ENCODE measurements around the gene PHF21A. TPM values are rescaled to one million over a fixed set of nuclear protein-coding genes. Genes with fewer than 3 reads are reported as not detected.
A peak's percentile ranks its signal among the peaks of the same experiment; 100 is the strongest.

The PHF21A gene
- total RNA-seq, 8 experiments from 2014 or later: 10.5 to 40.2 (median 28.6) TPM

DNA sequence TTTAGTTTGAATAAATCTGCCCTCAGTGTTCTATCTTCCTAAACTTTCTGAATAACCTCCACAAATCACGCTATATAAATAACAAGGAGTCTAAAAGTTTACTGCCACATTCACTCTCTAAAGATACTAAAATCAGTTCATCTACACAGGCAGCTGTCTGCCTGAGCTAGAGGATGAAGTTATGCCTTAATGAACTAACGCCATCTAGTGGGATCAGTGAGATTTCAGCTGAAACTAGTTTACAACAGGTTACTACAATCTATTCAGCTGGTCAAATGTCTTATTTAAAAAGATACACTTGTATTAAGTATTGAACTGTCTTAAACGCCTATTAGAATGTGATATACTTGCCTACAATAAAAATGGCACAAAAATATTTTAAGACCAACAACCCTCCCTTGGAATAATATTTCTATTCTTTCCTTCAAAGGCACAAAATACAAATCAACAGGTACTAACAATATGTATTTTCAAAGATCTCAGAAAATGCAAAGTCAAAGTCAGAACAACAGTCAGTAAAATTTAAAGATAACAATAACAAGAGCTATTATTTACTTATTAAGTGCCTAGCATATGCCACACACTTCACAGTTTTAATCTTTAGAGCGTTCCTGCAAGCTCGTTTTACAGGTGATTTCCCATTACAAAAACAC, 114.7 kb downstream of the PHF21A start:
- peaks cover 11 to 17% of the 10 kb centered on the region in 2 donors for H3K4me1 ChIP-seq (replicated peaks in 1 of 2)
- ATAC-seq (replicated peaks in 6 of 8): peak; percentile 67 to 90 (median 86)
- H3K4me3 ChIP-seq: no peak overlapping the region
- H3K27ac ChIP-seq: no peak overlapping the region
- WGBS, 10 experiments: 0 to 50% (median 28%) methylated on average over 2 to 5 of the region's 5 CpGs
- in situ Hi-C loops (cut with MboI; ENCODE audit: low pct_unique_long_range_greater_than_20kb in 2 of 9, low sequenced_read_pairs in 9 of 9, unreplicated experiment in 9 of 9): no loop called here

DNA sequence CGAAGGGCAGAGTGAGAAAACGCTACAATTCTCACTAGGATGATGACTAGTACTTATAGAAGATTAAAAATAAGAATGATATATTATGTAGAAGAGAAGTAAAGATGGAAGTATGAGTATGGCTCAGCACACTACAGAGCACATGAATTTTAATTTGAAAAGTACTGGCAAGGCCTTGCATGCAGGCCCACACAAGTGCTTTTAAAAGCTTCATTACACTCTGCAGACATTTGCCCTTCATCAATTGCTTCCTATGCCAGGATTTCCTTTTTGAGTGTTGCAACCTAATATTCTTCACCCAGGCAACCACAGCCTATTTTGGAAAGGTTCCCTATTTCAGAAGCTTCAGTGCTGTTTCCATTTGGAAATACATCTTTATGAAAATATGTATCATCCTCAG, 117.7 kb downstream of the PHF21A start:
- in situ Hi-C loops (cut with MboI; ENCODE audit: low pct_unique_long_range_greater_than_20kb in 2 of 9, low sequenced_read_pairs in 9 of 9, unreplicated experiment in 9 of 9): no loop called here
- WGBS, 10 experiments: 33 to 92% (median 63%) methylated on average over 1 to 2 of the region's 2 CpGs
- H3K4me1 ChIP-seq (replicated peaks in 1 of 2): peaks cover 5 to 15% of the 10 kb centered on the region in 2 donors
- ATAC-seq (replicated peaks in 6 of 8): peak in 4 of 8 experiments; percentile 25 to 77 (median 68)
- H3K27ac ChIP-seq: no peak overlapping the region
- H3K4me3 ChIP-seq: no peak overlapping the region

DNA sequence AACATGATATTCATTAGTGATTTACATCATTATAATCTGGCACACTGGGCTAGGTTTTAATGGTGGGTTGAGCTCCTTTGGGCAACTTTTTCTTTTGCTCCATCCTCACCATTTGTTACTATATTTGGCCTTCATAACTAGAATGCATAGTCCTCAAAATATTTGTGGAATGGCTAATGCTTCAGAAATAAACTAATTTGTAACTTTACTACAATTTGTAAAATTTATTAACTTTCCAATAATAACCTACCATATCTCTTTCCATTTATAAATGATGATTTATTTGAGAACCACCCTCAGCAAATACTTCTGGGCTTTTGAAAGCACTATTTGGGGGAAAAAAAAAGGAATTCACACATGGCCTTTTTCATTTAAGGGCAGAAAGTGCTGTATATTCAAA, 119.1 kb downstream of the PHF21A start:
- ATAC-seq (replicated peaks in 6 of 8): no peak
- Histone ChIP-seq H3K4me3 (no peak overlapping the region), H3K27ac (no peak overlapping the region), H3K4me1 (replicated peaks in 1 of 2) (peaks cover 10 to 22% of the 10 kb centered on the region in 2 donors)
- in situ Hi-C loops (cut with MboI; ENCODE audit: low pct_unique_long_range_greater_than_20kb in 2 of 9, low sequenced_read_pairs in 9 of 9, unreplicated experiment in 9 of 9): no loop called here

DNA sequence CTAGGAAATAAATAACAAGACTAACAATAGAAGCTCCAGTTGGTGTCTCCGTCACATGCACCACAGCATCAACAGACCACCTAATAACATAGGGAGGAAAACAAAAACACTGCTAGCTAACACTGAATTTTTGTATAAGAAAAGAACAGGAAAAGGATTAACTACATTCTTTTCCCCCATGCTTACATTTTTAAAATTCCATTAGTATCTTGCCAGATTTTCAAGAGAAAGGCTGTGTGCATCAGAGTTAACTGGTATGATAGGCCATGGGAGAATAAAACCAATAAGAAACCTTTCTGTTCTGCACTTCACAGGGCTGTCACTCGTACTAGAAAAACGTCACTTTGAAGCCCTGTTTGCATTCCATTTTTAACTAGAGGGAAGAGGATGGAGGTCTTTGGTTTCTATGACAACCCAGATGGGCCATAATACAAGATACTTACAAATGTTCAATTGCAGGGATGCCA, 119.8 kb downstream of the PHF21A start:
- 33 to 100% (median 62%) methylated on average over 1 to 3 of the region's 3 CpGs; no CpG with 5 or more reads in 1 of the 10 experiments for WGBS, 10 experiments
- in situ Hi-C loops (cut with MboI; ENCODE audit: low pct_unique_long_range_greater_than_20kb in 2 of 9, low sequenced_read_pairs in 9 of 9, unreplicated experiment in 9 of 9): no loop called here
- Histone ChIP-seq H3K27ac (no peak overlapping the region), H3K4me3 (no peak overlapping the region), H3K4me1 (replicated peaks in 1 of 2) (peaks cover 10 to 25% of the 10 kb centered on the region in 2 donors)
- ATAC-seq (replicated peaks in 6 of 8): peak in 1 of 8 experiments; percentile 19

DNA sequence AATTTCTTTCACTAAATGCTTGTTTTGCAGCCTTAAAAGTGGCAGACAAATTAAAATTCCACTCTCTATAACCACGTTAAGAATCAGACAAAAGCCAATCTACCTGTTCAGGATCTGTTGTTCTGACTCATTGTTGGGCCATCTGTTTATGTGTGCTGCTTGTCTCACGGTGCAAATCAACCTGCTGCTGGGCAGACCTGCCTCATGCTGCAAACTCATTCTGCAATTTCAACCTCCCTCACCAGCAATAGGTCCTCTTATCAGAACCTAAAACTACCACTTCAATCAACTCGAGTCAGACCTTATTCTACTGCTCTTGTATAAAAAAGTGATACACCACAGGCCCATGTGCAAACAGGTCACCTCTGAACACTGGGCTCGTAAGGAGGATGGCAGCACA, 123.7 kb downstream of the PHF21A start:
- in situ Hi-C loops (cut with MboI; ENCODE audit: low pct_unique_long_range_greater_than_20kb in 2 of 9, low sequenced_read_pairs in 9 of 9, unreplicated experiment in 9 of 9): no loop called here
- WGBS, 10 experiments: 0 to 83% (median 51%) methylated on average over 1 to 4 of the region's 4 CpGs
- H3K4me3 ChIP-seq: no peak overlapping the region
- no peak overlapping the region for H3K27ac ChIP-seq
- ATAC-seq (replicated peaks in 6 of 8): no peak
- H3K4me1 ChIP-seq (replicated peaks in 1 of 2): peaks cover 38 to 45% of the 10 kb centered on the region in 2 donors

DNA sequence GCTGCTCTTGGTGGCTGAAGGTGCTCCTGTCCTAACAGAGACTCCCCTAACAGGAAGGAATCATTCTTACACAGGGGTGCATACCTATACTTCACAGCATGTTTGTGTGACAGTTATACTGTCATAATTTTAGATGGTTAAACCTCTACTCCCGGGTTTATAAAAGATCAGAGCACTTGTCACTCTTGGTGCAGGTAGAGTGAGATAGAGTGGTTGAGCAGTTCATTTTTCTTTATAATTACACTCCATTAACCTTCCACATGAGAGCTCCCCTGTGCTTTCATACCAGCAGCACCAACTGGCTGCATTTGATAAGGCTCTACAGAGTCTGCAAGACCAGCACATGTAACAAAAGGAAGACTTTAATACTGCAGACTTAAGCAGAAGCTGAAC, 125.9 kb downstream of the PHF21A start:
- Histone ChIP-seq H3K4me3 (no peak overlapping the region), H3K4me1 (replicated peaks in 1 of 2) (peaks cover 45% of the 10 kb centered on the region in 2 donors), H3K27ac (peak overlapping the region; percentile 52 to 67)
- ATAC-seq (replicated peaks in 6 of 8): peak in 3 of 8 experiments; percentile 14 to 35 (median 30)
- WGBS, 10 experiments: 27 to 67% (median 48%) methylated on average over 1 of the region's 1 CpG; no CpG with 5 or more reads in 6 of the 10 experiments
- in situ Hi-C loops (cut with MboI; ENCODE audit: low pct_unique_long_range_greater_than_20kb in 2 of 9, low sequenced_read_pairs in 9 of 9, unreplicated experiment in 9 of 9): no loop called here

DNA sequence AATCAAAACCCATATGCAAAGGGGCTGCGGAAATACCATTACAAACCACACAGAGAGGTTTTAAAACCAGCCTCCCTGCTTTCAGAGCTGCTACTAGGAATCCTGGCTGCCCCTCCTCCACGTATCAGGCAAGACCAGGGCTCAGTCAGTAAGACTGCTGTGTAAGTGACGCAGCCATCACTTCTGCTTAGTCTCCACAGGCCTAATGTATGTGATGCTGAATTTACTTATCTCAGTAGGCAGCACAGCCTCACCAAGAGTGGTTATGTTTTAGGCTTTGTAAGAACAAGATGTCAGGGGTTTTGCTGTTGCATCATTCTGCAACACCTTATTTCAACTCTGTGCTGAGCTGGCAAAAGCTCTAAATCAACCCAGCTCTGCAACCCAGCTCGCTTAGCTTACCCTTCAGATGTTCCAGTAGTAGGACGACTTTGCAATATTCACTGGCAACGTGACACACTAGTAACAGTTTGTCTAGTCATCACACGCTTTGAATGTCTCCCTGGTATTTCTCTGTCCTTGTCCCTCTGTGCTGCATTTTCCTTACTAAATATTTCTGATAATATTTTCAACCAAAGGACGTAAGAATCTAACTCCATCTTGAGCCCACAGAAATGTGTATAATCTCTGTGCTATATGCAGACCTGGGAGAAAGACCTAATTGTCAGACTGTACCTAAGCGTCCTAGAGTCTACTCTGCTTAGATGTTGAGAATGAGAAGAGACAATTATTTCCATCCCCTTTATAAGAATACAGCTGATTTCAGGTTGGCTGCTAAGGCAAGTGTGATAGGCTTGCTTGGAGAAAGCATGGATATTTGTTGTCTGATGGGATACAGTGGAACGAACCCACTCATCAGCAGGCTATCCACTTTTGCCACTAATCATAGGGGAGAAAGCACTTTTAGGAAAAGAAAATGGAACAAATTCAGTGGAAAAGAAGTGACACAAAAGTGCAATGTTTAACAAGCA, 126.6 kb downstream of the PHF21A start:
- peaks cover 45% of the 10 kb centered on the region in 2 donors for H3K4me1 ChIP-seq (replicated peaks in 1 of 2)
- ATAC-seq (replicated peaks in 6 of 8): peak; percentile 31 to 96 (median 90)
- H3K27ac ChIP-seq: peak overlapping the region; percentile 52 to 67
- WGBS, 10 experiments: 7 to 91% (median 61%) methylated on average over 2 to 9 of the region's 10 CpGs
- H3K4me3 ChIP-seq: no peak overlapping the region
- in situ Hi-C loops (cut with MboI; ENCODE audit: low pct_unique_long_range_greater_than_20kb in 2 of 9, low sequenced_read_pairs in 9 of 9, unreplicated experiment in 9 of 9): no loop called here

DNA sequence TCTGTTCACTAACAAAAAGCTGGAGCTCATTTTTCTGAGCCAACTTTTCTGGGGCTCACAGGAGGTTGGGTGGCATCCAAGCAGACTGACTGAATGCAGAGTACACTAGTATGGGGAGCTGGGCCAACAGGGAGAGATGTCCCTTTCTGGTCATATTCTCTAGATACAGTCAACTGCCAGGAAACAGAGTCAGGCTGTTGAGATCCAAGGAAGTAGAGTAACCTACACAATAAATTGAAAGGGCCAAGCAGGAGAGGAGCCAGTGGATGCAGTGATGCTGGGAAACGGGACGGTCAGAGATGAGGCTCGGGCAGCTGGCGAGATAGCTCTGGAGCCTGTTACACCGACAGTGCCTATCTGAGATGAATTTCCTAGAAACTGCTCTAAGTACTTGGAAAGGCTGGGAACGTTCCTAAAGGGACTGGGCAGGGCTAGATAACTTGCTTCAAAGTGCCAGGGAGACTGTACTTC, 127.7 kb downstream of the PHF21A start:
- ATAC-seq (replicated peaks in 6 of 8): peak in 6 of 8 experiments; percentile 13 to 61 (median 32)
- Histone ChIP-seq H3K4me3 (no peak overlapping the region), H3K4me1 (replicated peaks in 1 of 2) (peaks cover 45% of the 10 kb centered on the region in 2 donors), H3K27ac (peak overlapping the region; percentile 52 to 67)
- in situ Hi-C loops (cut with MboI; ENCODE audit: low pct_unique_long_range_greater_than_20kb in 2 of 9, low sequenced_read_pairs in 9 of 9, unreplicated experiment in 9 of 9): no loop called here
- WGBS, 10 experiments: 0 to 93% (median 47%) methylated on average over 1 to 6 of the region's 6 CpGs; no CpG with 5 or more reads in 3 of the 10 experiments

DNA sequence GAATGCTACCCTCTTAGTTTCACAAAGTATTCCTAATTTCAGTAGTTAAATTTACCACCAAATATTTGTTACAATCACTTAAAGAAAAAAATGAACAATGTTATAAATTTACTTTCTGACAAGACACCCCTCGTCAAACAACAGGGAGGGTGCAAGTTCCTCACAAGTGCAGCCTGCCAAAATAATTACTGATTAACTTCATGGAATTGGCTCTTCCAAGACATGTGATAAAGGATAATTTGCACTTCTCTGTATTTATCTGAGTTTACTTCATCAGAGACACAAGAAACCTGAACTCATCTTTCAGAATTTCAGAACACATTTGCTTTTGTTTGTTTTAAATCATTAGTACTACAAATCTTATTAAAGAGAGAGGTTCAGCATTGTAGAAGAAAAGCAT, 132.3 kb downstream of the PHF21A start:
- H3K4me3 ChIP-seq: no peak overlapping the region
- H3K27ac ChIP-seq: no peak overlapping the region
- in situ Hi-C loops (cut with MboI; ENCODE audit: low pct_unique_long_range_greater_than_20kb in 2 of 9, low sequenced_read_pairs in 9 of 9, unreplicated experiment in 9 of 9): no loop called here
- 33 to 100% (median 80%) methylated on average over 1 of the region's 1 CpG; no CpG with 5 or more reads in 1 of the 10 experiments for WGBS, 10 experiments
- no peak for ATAC-seq (replicated peaks in 6 of 8)
- peaks cover 35% of the 10 kb centered on the region in 2 donors for H3K4me1 ChIP-seq (replicated peaks in 1 of 2)

DNA sequence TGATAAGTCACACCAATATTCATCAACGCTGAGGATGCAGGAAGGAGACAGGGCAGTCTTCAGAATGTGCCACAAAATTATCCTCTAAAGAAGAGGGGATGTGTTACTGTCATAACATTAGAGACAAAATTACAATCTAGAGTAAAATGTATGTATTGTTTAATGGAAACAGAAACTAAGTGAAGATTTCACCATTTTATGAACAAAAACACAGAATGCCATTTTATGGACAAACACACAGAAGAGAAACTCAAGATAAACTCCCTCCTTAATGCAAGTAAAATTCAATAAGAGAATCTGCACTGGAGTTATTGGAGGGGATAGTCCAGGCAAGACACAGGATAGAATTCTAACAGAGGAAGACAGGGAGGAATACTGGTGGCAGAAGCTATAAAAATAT, 136.0 kb downstream of the PHF21A start:
- Histone ChIP-seq H3K27ac (no peak overlapping the region), H3K4me3 (no peak overlapping the region), H3K4me1 (replicated peaks in 1 of 2) (peaks cover 35 to 45% of the 10 kb centered on the region in 2 donors)
- WGBS, 10 experiments: 60 to 100% (median 85%) methylated on average over 1 of the region's 1 CpG; no CpG with 5 or more reads in 2 of the 10 experiments
- no peak for ATAC-seq (replicated peaks in 6 of 8)
- in situ Hi-C loops (cut with MboI; ENCODE audit: low pct_unique_long_range_greater_than_20kb in 2 of 9, low sequenced_read_pairs in 9 of 9, unreplicated experiment in 9 of 9): no loop called here

DNA sequence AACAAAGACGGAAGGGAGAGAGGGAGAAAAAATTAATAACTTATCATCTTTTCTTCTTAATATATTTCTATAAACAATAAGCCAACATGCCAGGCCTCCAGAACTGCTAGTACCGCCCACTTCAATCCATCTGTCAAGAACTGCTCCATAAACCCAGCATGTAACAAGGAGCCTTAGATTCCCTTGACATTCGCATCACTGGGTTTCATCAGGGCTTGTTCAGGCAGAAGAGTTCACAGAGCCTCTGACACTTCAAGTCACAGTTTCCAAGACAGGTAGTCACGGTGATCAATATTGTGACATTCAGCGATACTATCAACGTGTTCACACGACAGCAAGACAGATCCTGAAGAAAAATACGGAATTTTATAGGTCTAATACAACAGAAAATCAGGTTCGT, 137.1 kb downstream of the PHF21A start:
- H3K4me3 ChIP-seq: no peak overlapping the region
- 45 to 84% (median 69%) methylated on average over 3 to 8 of the region's 9 CpGs; no CpG with 5 or more reads in 1 of the 10 experiments for WGBS, 10 experiments
- in situ Hi-C loops (cut with MboI; ENCODE audit: low pct_unique_long_range_greater_than_20kb in 2 of 9, low sequenced_read_pairs in 9 of 9, unreplicated experiment in 9 of 9): no loop called here
- peak overlapping the region; percentile 88 to 89 for H3K27ac ChIP-seq
- ATAC-seq (replicated peaks in 6 of 8): peak in 1 of 8 experiments; percentile 12
- H3K4me1 ChIP-seq (replicated peaks in 1 of 2): peaks cover 35 to 45% of the 10 kb centered on the region in 2 donors

DNA sequence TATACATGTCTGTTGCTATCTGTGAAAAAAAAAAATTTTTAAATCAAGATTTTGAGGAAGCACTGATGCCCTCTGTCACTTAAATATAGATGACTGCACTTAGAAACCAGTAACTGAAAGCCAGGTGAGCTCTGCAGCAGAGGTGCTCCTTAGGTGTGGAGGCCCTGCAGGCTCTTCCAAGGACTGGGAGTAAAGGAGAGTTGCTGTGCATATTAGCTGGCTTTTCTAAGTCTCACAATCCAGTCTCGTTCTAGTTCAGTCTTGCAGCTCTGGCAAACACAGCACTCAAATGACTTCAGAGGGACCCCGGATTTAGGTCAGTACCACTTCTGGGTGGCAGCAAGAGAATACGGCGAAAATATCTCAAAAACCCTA, 137.8 kb downstream of the PHF21A start:
- Histone ChIP-seq H3K27ac (peak overlapping the region; percentile 88 to 89), H3K4me3 (no peak overlapping the region), H3K4me1 (replicated peaks in 1 of 2) (peaks cover 35 to 45% of the 10 kb centered on the region in 2 donors)
- in situ Hi-C loops (cut with MboI; ENCODE audit: low pct_unique_long_range_greater_than_20kb in 2 of 9, low sequenced_read_pairs in 9 of 9, unreplicated experiment in 9 of 9): no loop called here
- peak in 5 of 8 experiments; percentile 28 to 45 (median 34) for ATAC-seq (replicated peaks in 6 of 8)
- WGBS, 10 experiments: 17 to 100% (median 58%) methylated on average over 1 to 4 of the region's 4 CpGs; no CpG with 5 or more reads in 4 of the 10 experiments

All from motor neuron (in vitro differentiated cells).